Transverse colon (tissue), 4 donors: ENCODE measurements around the gene HS3ST4. TPM values are rescaled to one million over a fixed set of nuclear protein-coding genes. Genes with fewer than 3 reads are reported as not detected.
"Not testable (repeated sequence)": the region's sequence is repeated elsewhere in the genome, so short reads cannot be mapped to it uniquely, and the experiment has no call there.

Source experiments
- DNase-seq: peaks from one replicate; pipeline ENCODE4 v3.0.0-alpha.2; 2019
- H3K27ac ChIP-seq, 4 donors: fragments of 200-600 bp; sonication (generic); 2 replicates each; pipeline ENCODE4 v1.5.1; 2016 to 2018; ENCODE audit warnings: inconsistent platforms in 4 of 4
- H3K27me3 ChIP-seq: fragments of 200-600 bp; sonication (generic); 2 replicates; pipeline ENCODE4 v1.5.1; 2017; ENCODE audit warnings: inconsistent platforms
- H3K36me3 ChIP-seq, 4 donors: fragments of 200-600 bp; sonication (generic); 2 replicates each; pipeline ENCODE4 v1.5.1; 2017 to 2019; ENCODE audit warnings: inconsistent platforms in 4 of 4
- H3K4me1 ChIP-seq, 4 donors: fragments of 200-600 bp; sonication (generic); 2 replicates each; pipeline ENCODE4 v1.5.1; 2017 to 2020; ENCODE audit warnings: inconsistent platforms in 4 of 4
- H3K4me3 ChIP-seq, 4 donors: fragments of 200-600 bp; sonication (generic); 1 replicate in 1 of 4; 2 replicates in 3 of 4; pipeline versions ENCODE4 v1.5.1 to v1.6.1; 2017 to 2019; ENCODE audit warnings: inconsistent platforms in 4 of 4
- H3K9me3 ChIP-seq, 2 donors: fragments of 200-600 bp; sonication (generic); 2 replicates each; pipeline ENCODE4 v1.5.1; 2017 to 2019; ENCODE audit warnings: inconsistent platforms in 2 of 2
- CTCF ChIP-seq, 5 experiments: fragments of 200-600 bp in 3 of 5; fragments of 450-650 bp in 2 of 5; sonication (generic) in 3 of 5; IDR thresholded peaks; 1 replicate in 2 of 5; 2 replicates in 3 of 5; pipeline ENCODE4 v1.5.1; 2016 to 2017; ENCODE audit warnings: antibody characterized with exemption in 5 of 5, inconsistent platforms in 3 of 5, mild to moderate bottlenecking in 2 of 5, moderate library complexity in 1 of 5
- EP300 ChIP-seq: sonication (generic); formaldehyde crosslinking; IDR thresholded peaks from one replicate; pipeline ENCODE4 v1.6.1; 2017; ENCODE audit warnings: antibody characterized with exemption, low read depth
- POLR2A ChIP-seq: fragments of 450-650 bp; IDR thresholded peaks from one replicate; pipeline ENCODE4 v1.6.1; 2016; ENCODE audit warnings: antibody characterized with exemption, mild to moderate bottlenecking, moderate library complexity
- POLR2AphosphoS5 ChIP-seq, 3 donors: sonication (generic); formaldehyde crosslinking; IDR thresholded peaks; one replicate each; pipeline ENCODE4 v1.6.1; 2016; ENCODE audit warnings: antibody characterized with exemption in 3 of 3
- WGBS, 2 donors: methylation state at CpG; one replicate each; pipeline ENCODE4 v1.1.5; 2018; ENCODE audit warnings: low coverage in 1 of 2; 5-methylcytosine and 5-hydroxymethylcytosine counted together
- in situ Hi-C, 4 donors: fragments of 200-750 bp; cut with MboI; loops; one replicate each; pipeline versions ENCODE4 v1.15.0 to v1.15.1; 2017; ENCODE audit warnings: low sequenced_read_pairs in 3 of 4, low pct_ligation_motif_present in 1 of 4, low pct_unique_long_range_greater_than_20kb in 1 of 4
- intact Hi-C: fragments of 100-400 bp; cut with DNase I; formaldehyde crosslinking; loops from one replicate; pipeline ENCODE4 v1.15.1; 2023; ENCODE audit warnings: low total_unique reads
- total RNA-seq, 4 donors: library from RNA; depleted of rRNA; stranded (reverse); fragments of >200 nt; gene quantifications; one replicate each; pipeline ENCODE4 v1.1.0, GENCODE V29; 2016

The HS3ST4 gene
- total RNA-seq, 4 donors from 2014 or later = not detected

- Histone ChIP-seq H3K4me1 (no peaks in the 10 kb centered on the region), H3K9me3 (no peaks in the 10 kb centered on the region), H3K27me3 (no peaks in the 10 kb centered on the region), H3K27ac (no peak overlapping the region), H3K4me3 (no peak overlapping the region), H3K36me3 (no peaks in the 10 kb centered on the region)
- in situ Hi-C loops (no loop called here), intact Hi-C loops (no loop called here)
- TF ChIP-seq POLR2AphosphoS5 (IDR thresholded peaks at IDR 0.05) (no peak), CTCF (IDR thresholded peaks at IDR 0.05) (no peak), POLR2A (no peak), EP300 (no peak)
- no peak for DNase-seq
- WGBS, 2 donors = 35 to 52% methylated on average over 5 to 9 of the region's 9 CpGs
Measured at GRCh38 chr16:26026709-26027450, 335.1 kb downstream of the HS3ST4 start.

DNA sequence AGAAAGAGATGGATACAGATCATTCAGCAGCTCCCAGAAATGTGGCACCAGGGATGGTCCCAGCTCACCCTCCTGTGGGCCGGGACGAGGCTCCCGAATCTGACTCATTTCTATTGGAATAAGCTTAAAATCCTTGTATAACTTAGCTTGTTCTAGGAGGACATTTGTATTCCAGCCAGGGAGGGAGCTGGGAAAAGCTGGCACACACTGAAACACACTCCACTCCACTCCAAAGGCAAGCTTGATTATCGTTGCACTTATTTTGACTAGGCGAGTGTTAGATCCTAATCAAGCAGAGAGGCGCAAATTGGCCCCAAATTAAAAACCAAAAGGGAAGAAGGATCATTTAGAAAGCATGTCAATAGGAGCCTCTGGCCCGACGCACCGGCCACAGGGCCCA is 339.5 kb downstream of the HS3ST4 start:
- in situ Hi-C loops = no loop called here
- WGBS, 2 donors = 70 to 80% methylated on average over 6 to 9 of the region's 9 CpGs
- no peak for TF ChIP-seq EP300
- TF ChIP-seq POLR2A = no peak
- no peak for TF ChIP-seq CTCF (IDR thresholded peaks at IDR 0.05)
- no peak for TF ChIP-seq POLR2AphosphoS5 (IDR thresholded peaks at IDR 0.05)
- H3K27me3 ChIP-seq = no peaks in the 10 kb centered on the region
- no peaks in the 10 kb centered on the region for H3K9me3 ChIP-seq
- H3K4me3 ChIP-seq = no peak overlapping the region
- DNase-seq = no peak
- no peaks in the 10 kb centered on the region for H3K36me3 ChIP-seq
- no peaks in the 10 kb centered on the region for H3K4me1 ChIP-seq
- no peak overlapping the region for H3K27ac ChIP-seq
- intact Hi-C loops = no loop called here

GRCh38 chr16:26032661-26033060 is 340.9 kb downstream of the HS3ST4 start:
- H3K36me3 ChIP-seq, H3K4me1 ChIP-seq, in situ Hi-C loops, H3K27me3 ChIP-seq, H3K9me3 ChIP-seq, intact Hi-C loops, H3K27ac ChIP-seq, DNase-seq, H3K4me3 ChIP-seq: not testable (repeated sequence)
- 89 to 97% methylated on average over 14 to 18 of the region's 18 CpGs for WGBS, 2 donors

- Histone ChIP-seq H3K27ac (no peak overlapping the region), H3K27me3 (no peaks in the 10 kb centered on the region), H3K36me3 (no peaks in the 10 kb centered on the region), H3K4me3 (no peak overlapping the region), H3K4me1 (no peaks in the 10 kb centered on the region), H3K9me3 (no peaks in the 10 kb centered on the region)
- WGBS, 2 donors = 67 to 72% methylated on average over 8 to 9 of the region's 9 CpGs
- intact Hi-C loops (no loop called here), in situ Hi-C loops (no loop called here)
- TF ChIP-seq EP300 = no peak
- no peak for TF ChIP-seq CTCF (IDR thresholded peaks at IDR 0.05)
- no peak for TF ChIP-seq POLR2A
- no peak for TF ChIP-seq POLR2AphosphoS5 (IDR thresholded peaks at IDR 0.05)
- no peak for DNase-seq
Measured at GRCh38 chr16:26041952-26042668, 350.4 kb downstream of the HS3ST4 start.
